GM12878 (cell line): ENCODE results near the gene DIP2C.

Source experiments
- ATF3 ChIP-seq: IDR thresholded peaks from 2 replicates; pipeline ENCODE4 v1.6.1; 2011; ENCODE audit warnings: low read depth, mild to moderate bottlenecking, low read length, moderate library complexity, borderline replicate concordance; ENCODE audit errors: extremely low read depth
- CEBPB ChIP-seq, 2 experiments: fragments of 150-350 bp in 1 of 2; IDR thresholded peaks; 2 replicates each; pipeline ENCODE4 v1.6.1; 2012 to 2014; ENCODE audit warnings: low read depth in 2 of 2, low read length in 2 of 2, borderline replicate concordance in 1 of 2, inconsistent platforms in 1 of 2
- CTCF ChIP-seq, 3 experiments: IDR thresholded peaks in 2 of 3; conservative IDR thresholded peaks in 1 of 3; 2 replicates each; pipeline ENCODE4 v1.5.1; 2011; ENCODE audit warnings: low read depth in 3 of 3, low read length in 3 of 3, mild to moderate bottlenecking in 3 of 3, control low read depth in 2 of 3, moderate library complexity in 2 of 3, inconsistent platforms in 1 of 3, mixed read lengths in 1 of 3; ENCODE audit not compliant: control insufficient read depth in 2 of 3, insufficient read depth in 1 of 3; ENCODE audit errors: extremely low read depth in 1 of 3
- ESRRA ChIP-seq: IDR thresholded peaks from 2 replicates; pipeline ENCODE4 v1.6.1; 2012; ENCODE audit warnings: mild to moderate bottlenecking, low read length, improper control_type of control experiment
- FOXM1 ChIP-seq: IDR thresholded peaks from 2 replicates; pipeline ENCODE4 v1.6.1; 2012; ENCODE audit warnings: low read depth, mild to moderate bottlenecking, inconsistent platforms, low read length, moderate library complexity
- IKZF2 ChIP-seq, 2 experiments: fragments of 450-650 bp; IDR thresholded peaks; 2 replicates each; pipeline ENCODE4 v1.6.1; 2017; ENCODE audit warnings: mild to moderate bottlenecking in 2 of 2, moderate library complexity in 2 of 2
- MXI1 ChIP-seq: fragments of 150-350 bp; IDR thresholded peaks from 2 replicates; pipeline ENCODE4 v1.6.1; 2011; ENCODE audit warnings: low read depth, mild to moderate bottlenecking, inconsistent platforms, low read length, improper control_type of control experiment
- POLR2AphosphoS5 ChIP-seq: IDR thresholded peaks from 2 replicates; pipeline ENCODE4 v1.6.1; 2011; ENCODE audit warnings: mild to moderate bottlenecking, low read length, inconsistent platforms
- RFX5 ChIP-seq: IDR thresholded peaks from 2 replicates; pipeline ENCODE4 v1.6.1; 2011; ENCODE audit warnings: low read depth, low read length, improper control_type of control experiment
- SP1 ChIP-seq: IDR thresholded peaks from one replicate; pipeline ENCODE4 v1.6.1; 2011; ENCODE audit warnings: low read depth, low read length

- TF ChIP-seq CTCF (IDR thresholded peaks at IDR 0.05 in 2 of 3, conservative IDR thresholded peaks at IDR 0.05 in 1 of 3; ENCODE audit: control insufficient read depth in 2 of 3, extremely low read depth in 1 of 3, insufficient read depth in 1 of 3, low read depth in 3 of 3, low read length in 3 of 3), result no peak
- no peak for TF ChIP-seq FOXM1
- TF ChIP-seq RFX5, result no peak
- no peak for TF ChIP-seq IKZF2 (IDR thresholded peaks at IDR 0.05)
- TF ChIP-seq SP1, result no peak
- no peak for TF ChIP-seq CEBPB (IDR thresholded peaks at IDR 0.05; ENCODE audit: borderline replicate concordance in 1 of 2, low read depth in 2 of 2, low read length in 2 of 2)
- TF ChIP-seq ESRRA, result no peak
- TF ChIP-seq POLR2AphosphoS5, result no peak
- no peak for TF ChIP-seq MXI1
- no peak for TF ChIP-seq ATF3
Measured at GRCh38 chr10:639001-639750, 50.3 kb downstream of the DIP2C start.
